Central memory CD8-positive, alpha-beta T cell (primary cell): ENCODE measurements around the gene PPARA.
"Not testable (repeated sequence)": the region's sequence is repeated elsewhere in the genome, so short reads cannot be mapped to it uniquely, and the experiment has no call there.

ENCODE experiments used
- ATAC-seq: fragments of 150-1000 bp; cut with Tn5 transposase; replicated peaks from 2 replicates; pipeline ENCODE4 v1.10.0; 2022; ENCODE audit warnings: mild to moderate bottlenecking, moderate FRiP score, moderate number of reproducible peaks; ENCODE audit not compliant: poor library complexity, severe bottlenecking; ENCODE audit errors: extremely low read depth
- DNase-seq, 2 donors: peaks; one replicate each; pipeline ENCODE4 v3.0.0; 2021; ENCODE audit warnings: low spot score in 2 of 2
- H3K27ac Mint-ChIP-seq: one replicate; pipeline ENCODE4 v1.8.0; 2022; ENCODE audit warnings: low read depth, mild to moderate bottlenecking, moderate library complexity, mixed read lengths
- H3K27me3 Mint-ChIP-seq: one replicate; pipeline ENCODE4 v1.8.0; 2022; ENCODE audit warnings: mixed read lengths
- H3K36me3 Mint-ChIP-seq: one replicate; pipeline ENCODE4 v1.8.0; 2022; ENCODE audit warnings: mild to moderate bottlenecking, moderate library complexity, mixed read lengths; ENCODE audit not compliant: insufficient read depth
- H3K4me1 Mint-ChIP-seq: one replicate; pipeline ENCODE4 v1.8.0; 2022; ENCODE audit warnings: mixed read lengths
- H3K4me3 Mint-ChIP-seq: one replicate; pipeline ENCODE4 v1.8.0; 2022; ENCODE audit warnings: mild to moderate bottlenecking, moderate library complexity, mixed read lengths
- H3K9me3 Mint-ChIP-seq: one replicate; pipeline ENCODE4 v1.8.0; 2022; ENCODE audit warnings: mixed read lengths

PPARA gene

DNA sequence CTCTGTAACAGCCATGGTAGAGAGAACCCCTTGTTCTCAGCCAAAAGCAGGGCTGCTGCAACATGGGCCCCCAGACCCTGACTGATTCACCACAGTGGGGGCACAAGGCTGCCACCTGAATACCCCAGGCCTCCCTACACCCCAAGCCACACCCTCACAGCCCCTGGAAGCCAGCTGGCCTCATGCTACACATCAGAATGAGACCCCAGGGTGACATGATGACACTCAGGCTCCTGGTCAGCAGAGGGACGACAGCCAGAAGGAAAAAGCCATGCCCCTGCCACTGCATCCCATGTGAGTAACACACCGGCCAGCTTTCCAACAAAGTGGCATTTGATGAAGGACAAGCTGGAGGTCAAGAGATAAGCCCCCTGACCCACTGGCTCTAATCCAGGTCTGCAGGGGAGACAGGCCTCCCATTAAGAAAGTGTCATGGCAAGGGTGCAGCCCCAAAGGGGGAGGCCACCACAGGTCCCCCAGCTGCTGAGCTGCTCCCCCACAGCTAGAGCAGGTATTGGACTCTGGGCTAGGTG, 97.2 kb downstream of the PPARA start:
- H3K36me3 Mint-ChIP-seq: peaks cover 10% of the 10 kb centered on the region
- H3K4me1 Mint-ChIP-seq: peaks cover 29% of the 10 kb centered on the region
- no peak for ATAC-seq

DNA sequence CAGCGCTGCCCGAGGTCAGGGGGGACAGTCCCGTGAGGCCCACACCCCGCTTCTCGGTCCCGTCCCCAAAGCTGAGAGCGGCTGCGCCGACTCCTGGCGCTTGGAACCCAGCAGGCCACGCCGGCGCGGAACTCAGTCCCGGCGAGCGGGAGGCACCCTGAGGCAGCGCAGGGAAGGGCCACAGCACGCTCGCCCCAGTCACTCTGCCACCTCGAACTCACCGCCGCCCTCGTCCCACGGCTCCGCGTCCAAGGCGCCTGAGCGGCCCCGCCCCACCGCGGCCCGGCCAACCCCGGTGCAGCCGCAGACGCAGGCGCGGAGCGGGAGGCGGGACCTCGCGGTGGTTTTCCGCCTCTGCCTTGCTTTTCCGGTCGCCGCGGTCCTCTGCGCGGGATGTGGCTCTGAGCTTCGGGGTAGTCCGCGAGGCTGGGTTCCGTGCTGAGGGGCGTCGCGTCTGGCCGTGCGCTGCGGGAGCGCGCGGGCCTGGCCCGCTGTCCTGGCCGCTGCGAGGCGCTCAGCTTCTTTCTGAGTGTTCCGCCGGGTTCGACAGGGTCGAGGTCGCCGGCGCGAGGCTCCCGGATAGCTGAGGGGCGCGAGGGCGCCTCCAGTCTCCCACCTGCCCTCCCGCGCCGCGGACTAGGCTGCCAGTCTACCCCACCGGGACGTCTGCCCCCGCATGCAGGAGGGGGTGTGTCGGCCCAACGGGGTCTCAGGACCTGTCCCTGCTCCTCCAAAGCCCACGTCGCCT, 99.9 kb downstream of the PPARA start, which contains the start of gene CDPF1:
Gene CDPF1, minus strand, starts transcription at position 259 of the 748 bp plus-strand sequence. CDS start 2,009 bp downstream, outside the sequence.
- Mint-ChIP-seq H3K4me1 (peaks cover 29% of the 10 kb centered on the region), H3K27ac (peak within 1 kb of the TSS; percentile 77), H3K36me3 (peaks cover 4% of the 10 kb centered on the region), H3K27me3 (no peaks in the 10 kb centered on the region), H3K9me3 (no peaks in the 10 kb centered on the region), H3K4me3 (peak within 1 kb of the TSS; percentile 80)
- DNase-seq (peak; percentile 82 to 85), ATAC-seq (peak; percentile 88)

More for the DNA sequence above, 97.2 kb downstream of the PPARA start:
- no peak for DNase-seq
- H3K9me3 Mint-ChIP-seq: no peaks in the 10 kb centered on the region
- H3K27me3 Mint-ChIP-seq: no peaks in the 10 kb centered on the region
- no peak overlapping the region for H3K27ac Mint-ChIP-seq
- no peak overlapping the region for H3K4me3 Mint-ChIP-seq

DNA sequence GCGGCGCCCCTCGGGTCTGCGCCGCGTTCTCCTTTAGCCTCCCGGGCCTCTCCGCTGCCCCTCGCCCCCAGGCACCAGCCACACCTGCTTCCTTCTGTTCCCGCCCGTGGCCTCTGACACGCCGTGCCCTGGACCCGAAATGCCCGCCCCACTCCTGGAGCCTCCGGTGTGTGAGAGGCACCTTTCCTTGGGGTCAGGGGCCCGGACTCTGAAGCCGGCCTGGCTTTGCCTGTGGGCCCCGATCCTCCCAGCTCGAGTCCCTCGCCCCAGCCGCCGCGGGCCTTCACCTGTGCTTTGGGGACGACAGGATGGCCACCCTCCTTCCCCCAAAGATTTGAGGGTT, 100.4 kb downstream of the PPARA start:
- peaks cover 29% of the 10 kb centered on the region for H3K4me1 Mint-ChIP-seq
- no peaks in the 10 kb centered on the region for H3K9me3 Mint-ChIP-seq
- H3K36me3 Mint-ChIP-seq: peaks cover 4% of the 10 kb centered on the region
- DNase-seq (no peak), ATAC-seq (no peak)
- H3K27ac Mint-ChIP-seq: peak overlapping the region; percentile 77
- H3K4me3 Mint-ChIP-seq: peak overlapping the region; percentile 80
- H3K27me3 Mint-ChIP-seq: no peaks in the 10 kb centered on the region

DNA sequence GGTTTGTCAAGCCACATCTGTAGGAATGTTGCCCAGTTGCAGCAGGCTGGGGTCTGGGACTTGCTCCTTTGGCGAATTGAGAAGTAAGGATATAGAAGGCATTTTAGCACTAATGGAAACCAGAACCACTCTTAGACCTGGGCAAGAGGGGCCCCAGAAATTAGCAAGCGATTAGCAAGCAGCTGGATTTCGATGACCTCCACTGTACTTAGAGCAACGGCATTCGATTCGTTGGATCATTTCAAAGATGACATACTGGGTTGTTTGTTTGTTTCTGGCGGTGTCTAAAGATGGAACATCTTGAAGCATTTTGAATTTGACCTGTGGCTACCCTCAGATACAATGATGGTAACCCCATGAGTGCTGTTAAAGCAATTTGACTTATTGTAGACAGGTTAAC, 100.9 kb downstream of the PPARA start:
- DNase-seq: no peak
- H3K27ac Mint-ChIP-seq: peak overlapping the region; percentile 77
- H3K4me1 Mint-ChIP-seq: peaks cover 27% of the 10 kb centered on the region
- H3K9me3 Mint-ChIP-seq: no peaks in the 10 kb centered on the region
- no peaks in the 10 kb centered on the region for H3K27me3 Mint-ChIP-seq
- H3K4me3 Mint-ChIP-seq: peak overlapping the region; percentile 80
- peaks cover 4% of the 10 kb centered on the region for H3K36me3 Mint-ChIP-seq
- no peak for ATAC-seq

DNA sequence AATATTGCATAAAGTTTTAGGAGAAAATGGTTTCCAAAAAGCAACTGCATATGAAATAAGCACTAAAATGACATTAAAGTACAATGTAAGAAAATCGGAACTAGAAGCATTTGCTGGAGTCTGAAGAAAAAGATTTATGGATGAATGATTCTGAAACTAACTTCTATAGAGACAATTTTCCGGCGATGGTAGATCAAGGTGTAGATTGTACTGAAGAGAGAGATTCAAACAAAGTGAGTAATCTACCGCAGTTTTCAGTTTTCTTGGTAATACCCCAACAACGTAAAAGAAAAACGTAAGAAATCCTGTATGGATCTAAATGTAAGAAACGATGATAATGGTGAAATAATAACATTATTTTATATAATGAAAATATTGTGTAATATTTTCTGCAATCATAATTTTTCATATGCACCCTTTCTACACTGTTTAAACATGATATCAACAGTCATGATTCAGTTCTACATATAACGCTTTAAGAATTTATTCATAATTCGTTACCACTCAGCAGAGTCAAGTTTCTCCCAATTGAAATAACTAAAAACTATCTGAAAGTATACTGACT, 101.6 kb downstream of the PPARA start:
- peak overlapping the region; percentile 77 for H3K27ac Mint-ChIP-seq
- H3K36me3 Mint-ChIP-seq: peaks cover 4% of the 10 kb centered on the region
- no peak for DNase-seq
- H3K27me3 Mint-ChIP-seq: no peaks in the 10 kb centered on the region
- no peaks in the 10 kb centered on the region for H3K9me3 Mint-ChIP-seq
- no peak for ATAC-seq
- H3K4me1 Mint-ChIP-seq: peaks cover 21% of the 10 kb centered on the region
- peak overlapping the region; percentile 80 for H3K4me3 Mint-ChIP-seq

DNA sequence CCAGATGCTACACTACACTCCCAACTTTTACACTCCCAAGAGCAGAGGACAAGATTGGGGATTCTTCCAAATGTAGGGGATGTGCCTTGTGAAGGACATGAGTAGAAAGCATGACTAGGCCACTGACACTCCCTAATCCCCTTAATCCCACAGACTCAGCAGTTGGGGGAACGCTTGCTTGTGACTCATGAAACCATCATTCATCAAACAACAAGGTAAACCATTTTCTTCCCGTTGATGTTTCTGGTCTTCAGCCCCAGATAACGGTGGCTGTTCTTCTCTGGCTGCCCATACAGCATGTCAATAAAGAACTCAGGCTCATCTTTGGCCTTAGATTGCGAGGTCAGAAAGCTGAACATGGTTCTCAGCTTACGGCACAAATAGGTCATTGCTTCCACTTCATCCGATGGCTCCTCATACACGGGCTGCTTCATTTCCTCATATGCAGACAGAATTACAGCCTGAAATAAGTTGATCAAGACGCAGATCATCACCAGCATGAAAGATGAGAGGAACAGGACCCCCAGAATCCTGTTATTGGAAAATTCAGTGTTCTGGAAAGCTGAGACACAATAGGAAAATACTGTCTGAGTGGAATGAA, 106.1 kb downstream of the PPARA start:
- no peak for ATAC-seq
- H3K36me3 Mint-ChIP-seq: peaks cover 1% of the 10 kb centered on the region
- peaks cover 5% of the 10 kb centered on the region for H3K4me1 Mint-ChIP-seq
- H3K9me3 Mint-ChIP-seq: no peaks in the 10 kb centered on the region
- no peak overlapping the region for H3K27ac Mint-ChIP-seq
- no peak for DNase-seq
- peaks cover 29% of the 10 kb centered on the region for H3K27me3 Mint-ChIP-seq
- H3K4me3 Mint-ChIP-seq: no peak overlapping the region

DNA sequence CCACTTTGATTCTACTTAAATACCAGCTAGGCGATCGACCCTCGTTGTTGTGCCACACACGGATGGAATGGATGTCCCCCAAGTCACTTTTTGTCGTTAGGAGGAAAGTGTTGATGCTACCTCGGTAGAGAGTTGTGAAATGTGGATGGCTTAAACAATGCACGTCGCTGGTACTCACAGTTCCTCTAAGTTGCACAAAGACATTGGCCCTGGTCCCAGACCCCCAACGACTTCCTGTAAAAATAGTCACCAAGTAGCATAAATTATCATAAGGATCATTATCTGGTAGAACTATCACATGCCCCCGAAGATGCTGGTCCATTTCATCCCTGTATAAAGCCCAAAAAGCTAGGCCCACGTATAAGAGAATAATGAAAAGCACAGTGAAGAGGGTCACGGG, 109.0 kb downstream of the PPARA start:
- Mint-ChIP-seq H3K4me1 (peaks cover 5% of the 10 kb centered on the region), H3K4me3 (no peak overlapping the region), H3K27me3 (peaks cover 39% of the 10 kb centered on the region)

DNA sequence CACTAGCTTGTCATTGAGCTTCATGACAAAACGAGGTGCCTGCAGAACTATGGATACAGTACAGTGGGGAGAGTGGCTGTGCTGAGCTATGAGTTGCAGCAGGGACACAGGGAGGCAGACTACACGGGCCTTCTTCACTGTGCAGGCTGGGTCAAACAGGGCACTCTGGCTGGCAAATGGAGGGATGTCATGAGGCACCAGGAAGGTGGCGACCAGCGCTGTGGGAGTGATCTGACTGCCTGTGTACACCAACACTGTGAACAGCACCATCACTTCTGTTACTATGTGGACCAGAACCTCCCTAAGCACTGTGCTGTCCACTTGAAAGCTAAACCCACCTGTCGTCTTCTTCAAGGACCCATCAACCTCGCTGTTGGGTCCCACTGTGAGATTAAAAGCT, 109.7 kb downstream of the PPARA start:
- H3K27ac Mint-ChIP-seq: no peak overlapping the region
- H3K4me1 Mint-ChIP-seq: peaks cover 5% of the 10 kb centered on the region
- no peak for ATAC-seq
- no peaks in the 10 kb centered on the region for H3K36me3 Mint-ChIP-seq
- H3K4me3 Mint-ChIP-seq: no peak overlapping the region
- no peaks in the 10 kb centered on the region for H3K9me3 Mint-ChIP-seq
- peaks cover 39% of the 10 kb centered on the region for H3K27me3 Mint-ChIP-seq
- DNase-seq: no peak

More for the DNA sequence above, 109.0 kb downstream of the PPARA start:
- no peaks in the 10 kb centered on the region for H3K36me3 Mint-ChIP-seq
- DNase-seq (no peak), ATAC-seq (no peak)
- H3K27ac Mint-ChIP-seq: no peak overlapping the region
- H3K9me3 Mint-ChIP-seq: no peaks in the 10 kb centered on the region

DNA sequence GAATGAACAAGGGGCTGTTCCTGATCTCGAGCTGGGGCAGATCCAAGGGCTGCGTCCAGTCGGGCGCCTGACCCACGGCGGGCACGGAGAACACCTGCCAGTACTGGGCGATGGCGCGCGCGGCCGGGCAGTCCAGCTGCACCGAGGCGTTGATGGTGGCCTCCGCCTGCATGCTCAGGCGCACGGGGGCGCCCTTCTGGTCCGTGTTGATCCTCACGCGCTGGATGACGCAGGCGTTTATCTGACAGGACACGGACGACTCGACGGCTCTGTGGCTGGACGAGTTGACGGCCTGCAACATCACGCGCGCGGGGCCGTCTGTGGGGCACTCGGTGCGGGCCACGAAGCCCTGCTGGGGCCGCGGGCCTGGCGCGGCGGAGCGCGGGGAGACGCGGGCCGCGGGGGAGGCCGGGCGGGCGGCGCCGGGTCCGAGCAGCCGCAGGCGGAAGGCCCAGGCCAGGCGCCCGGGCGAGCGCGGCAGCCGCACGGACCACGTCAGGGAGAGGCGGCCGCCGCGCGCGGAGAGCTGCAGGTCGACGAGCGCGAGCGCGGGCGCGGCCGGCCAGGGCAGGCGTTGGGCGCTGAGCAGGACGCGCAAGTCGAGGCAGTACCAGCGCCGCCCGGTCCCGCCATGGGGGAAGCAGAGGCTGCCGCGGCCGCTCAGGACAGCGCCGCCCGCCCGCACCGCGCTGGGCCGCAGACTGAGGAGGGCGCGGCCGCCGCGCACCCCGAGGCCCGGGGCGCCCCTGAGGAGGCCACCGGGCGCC, 112.3 kb downstream of the PPARA start:
- Mint-ChIP-seq H3K4me3 (peak overlapping the region; percentile 29), H3K36me3 (no peaks in the 10 kb centered on the region), H3K4me1 (peaks cover 11% of the 10 kb centered on the region), H3K27me3 (peaks cover 39% of the 10 kb centered on the region), H3K9me3 (no peaks in the 10 kb centered on the region), H3K27ac (no peak overlapping the region)
- DNase-seq: peak in 1 of 2 donors; percentile 37
- no peak for ATAC-seq

DNA sequence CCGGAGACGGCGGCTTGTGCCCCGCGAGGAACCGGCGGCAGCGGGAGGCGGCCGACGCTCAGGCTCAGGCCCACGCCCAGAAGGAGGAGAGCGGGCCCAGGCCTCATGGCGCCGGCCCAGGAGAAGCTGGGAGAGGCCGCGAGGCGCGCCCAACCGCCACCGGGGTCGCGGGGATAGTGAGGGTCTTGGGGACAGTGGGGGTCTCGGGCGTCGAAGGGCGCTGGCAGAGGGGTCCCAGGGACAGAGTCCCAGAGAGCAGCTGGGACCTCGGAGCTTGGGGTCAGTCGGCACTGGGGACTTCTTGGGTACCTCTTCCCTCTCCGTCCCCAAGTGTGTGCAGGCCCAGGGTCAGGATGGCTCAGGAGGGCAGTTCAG, 112.9 kb downstream of the PPARA start, which contains the start of gene PKDREJ:
Gene PKDREJ, minus strand, starts transcription at position 128 of the 375 bp plus-strand sequence. Its CDS starts 21 bp downstream, at position 107.
- DNase-seq: no peak
- H3K4me3 Mint-ChIP-seq: peak within 1 kb of the TSS; percentile 56
- H3K4me1 Mint-ChIP-seq: peaks cover 13% of the 10 kb centered on the region
- H3K27ac Mint-ChIP-seq: peak within 1 kb of the TSS; percentile 65
- H3K9me3 Mint-ChIP-seq: no peaks in the 10 kb centered on the region
- H3K36me3 Mint-ChIP-seq: no peaks in the 10 kb centered on the region
- peaks cover 39% of the 10 kb centered on the region for H3K27me3 Mint-ChIP-seq
- no peak for ATAC-seq

DNA sequence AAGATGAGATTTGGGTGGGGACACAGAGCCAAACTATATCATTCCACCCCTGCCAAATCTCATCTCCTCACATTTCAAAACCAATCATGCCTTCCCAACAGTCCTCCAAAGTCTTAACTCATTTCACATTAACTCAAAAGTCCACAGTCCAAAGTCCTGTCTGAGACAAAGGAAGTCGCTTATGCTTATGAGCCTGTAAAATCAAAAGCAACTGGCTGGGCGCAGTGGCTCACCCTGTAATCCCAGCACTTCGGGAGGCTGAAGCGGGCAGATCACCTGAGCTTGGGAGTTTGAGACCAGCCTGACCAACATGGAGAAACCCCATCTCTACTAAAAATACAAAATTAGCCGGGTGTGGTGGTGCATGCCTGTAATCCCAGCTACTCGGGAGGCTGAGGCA, 114.2 kb downstream of the PPARA start:
- Mint-ChIP-seq H3K27me3 (peaks cover 29% of the 10 kb centered on the region), H3K4me1 (peaks cover 19% of the 10 kb centered on the region)
- not testable (repeated sequence) for H3K9me3 Mint-ChIP-seq, H3K27ac Mint-ChIP-seq, DNase-seq, H3K4me3 Mint-ChIP-seq, H3K36me3 Mint-ChIP-seq, ATAC-seq

DNA sequence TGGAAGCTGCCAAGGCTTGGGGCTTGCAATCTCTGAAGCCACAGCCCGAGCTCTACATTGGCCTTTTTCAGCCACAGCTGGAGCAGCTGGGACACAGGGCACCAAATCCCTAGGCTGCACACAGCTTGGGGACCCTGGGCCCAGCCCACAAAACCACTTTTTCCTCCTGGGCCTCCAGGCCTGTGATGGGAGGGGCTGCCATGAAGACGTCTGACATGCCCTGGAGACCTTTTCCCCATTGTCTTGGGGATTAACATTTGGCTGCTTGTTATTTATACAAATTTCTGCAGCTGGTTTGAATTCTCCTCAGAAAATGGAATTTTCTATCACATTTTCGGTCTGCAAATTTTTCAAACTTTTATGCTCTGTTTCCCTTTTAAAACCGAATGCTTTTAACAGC, 115.3 kb downstream of the PPARA start:
- not testable (repeated sequence) for DNase-seq, H3K9me3 Mint-ChIP-seq, ATAC-seq, H3K27ac Mint-ChIP-seq, H3K36me3 Mint-ChIP-seq, H3K4me3 Mint-ChIP-seq
- Mint-ChIP-seq H3K4me1 (peaks cover 28% of the 10 kb centered on the region), H3K27me3 (peaks cover 18% of the 10 kb centered on the region)
